Measurements from ENCODE around the gene PPARD. TPM values are rescaled to one million over a fixed set of nuclear protein-coding genes. Genes with fewer than 3 reads are reported as not detected.

The PPARD gene
- total RNA-seq, 1 experiment from 2014 or later = 38.4 TPM

GRCh38 chr6:35321091-35321490, 21.3 kb upstream of the PPARD start:
- ChIA-PET POLR2A (no interaction called here), CTCF (no interaction called here), RAD21 (ENCODE audit: low non-redundant PET in 1 of 2, low total read pairs in 2 of 2, uncharacterized antibody in 2 of 2, unreplicated experiment in 2 of 2) (no interaction called here)
- DNase-seq (ENCODE audit: low read depth, low spot score) = no peak
- Histone ChIP-seq H3K27ac (ENCODE audit: low read depth, low read length) (no peak overlapping the region), H2AFZ (ENCODE audit: low read depth, low read length, poor library complexity, severe bottlenecking) (no peak overlapping the region), H3K27me3 (ENCODE audit: insufficient read depth, low read length) (no peaks in the 10 kb centered on the region), H3K79me2 (ENCODE audit: insufficient read depth, low read length) (no peaks in the 10 kb centered on the region), H3K9me2 (ENCODE audit: insufficient read depth) (no peaks in the 10 kb centered on the region), H3K4me3 (replicated peaks in 1 of 2; ENCODE audit: low read depth in 1 of 2, low read length in 2 of 2) (no peak overlapping the region), H4K20me1 (ENCODE audit: insufficient read depth) (no peaks in the 10 kb centered on the region), H3K36me3 (ENCODE audit: control insufficient read depth in 1 of 2, insufficient read depth in 2 of 2, low read length in 2 of 2) (peaks cover 10 to 11% of the 10 kb centered on the region in 2 experiments; a peak in 2 of 4 replicates), H3K9ac (ENCODE audit: low read length) (no peak overlapping the region), H3K4me1 (ENCODE audit: control insufficient read depth in 1 of 2, insufficient read depth in 2 of 2, low read length in 2 of 2) (no peaks in the 10 kb centered on the region), H3K4me2 (ENCODE audit: low read length) (no peak overlapping the region), H3K9me3 (ENCODE audit: control insufficient read depth in 1 of 2, insufficient read depth in 1 of 2, low read depth in 1 of 2, low read length in 2 of 2) (no peaks in the 10 kb centered on the region)
- BruUV-seq (replicated peaks) = TSS peak; percentile 62
- intact Hi-C loops (cut with micrococcal nuclease) = no loop called here
- ATAC-seq = no peak
- TF ChIP-seq SIN3A (IDR thresholded peaks at IDR 0.05; ENCODE audit: low read depth) (no peak), FOSL1 (IDR thresholded peaks at IDR 0.05; ENCODE audit: low read depth) (no peak), SRF (IDR thresholded peaks at IDR 0.05; ENCODE audit: low read depth) (no peak), ZFX (IDR thresholded peaks at IDR 0.05) (no peak)

DNA sequence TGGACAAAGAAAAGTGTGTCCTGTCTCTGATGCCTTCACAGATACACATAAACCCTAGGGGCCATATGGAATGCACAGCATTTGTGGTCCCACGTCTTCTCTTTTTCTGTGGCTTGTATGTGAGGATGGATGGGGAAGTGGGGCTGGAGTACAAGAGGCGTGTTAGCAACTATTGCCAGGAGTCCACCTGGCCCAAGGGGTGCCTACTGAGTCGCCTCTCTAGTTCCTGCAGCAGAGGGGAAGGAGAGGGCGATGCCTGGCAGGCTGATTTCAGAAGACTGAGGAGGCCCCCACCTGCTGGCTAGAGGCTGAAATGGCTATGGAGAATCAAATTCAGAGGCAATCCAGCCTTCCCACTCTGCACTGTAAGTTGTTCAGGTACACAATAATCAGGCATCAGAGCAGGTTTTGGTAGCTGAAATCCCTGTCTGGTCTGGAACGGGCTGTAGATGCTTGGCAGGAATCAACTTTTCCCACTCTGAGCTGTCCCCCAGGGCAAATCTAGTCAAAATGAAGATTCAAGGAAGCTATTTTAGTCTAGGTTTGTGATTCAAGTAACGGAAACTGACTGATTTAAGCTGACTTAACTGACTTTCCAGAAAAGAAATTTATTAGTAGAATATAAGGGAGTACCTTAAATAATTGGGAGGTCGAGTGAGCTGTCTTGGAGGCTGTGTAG, 14.9 kb upstream of the PPARD start:
- ChIA-PET RAD21 (ENCODE audit: low non-redundant PET in 1 of 2, low total read pairs in 2 of 2, uncharacterized antibody in 2 of 2, unreplicated experiment in 2 of 2) (interaction anchor here in 1 of 2 experiments (1.3 kb wide), 1 partner anchor 122 kb away, joined by 4 read pairs; no protein-coding TSS in a partner anchor), CTCF (interaction anchor here (0.8 to 1.7 kb wide), 4 partner anchors 14 to 122 kb away, joined by 3 to 7 read pairs (median 4); partner anchors contain the start of gene DEF6), POLR2A (interaction anchor here (0.7 kb wide), 1 partner anchor 961 kb away, joined by 3 read pairs; no protein-coding TSS in a partner anchor)
- Histone ChIP-seq H2AFZ (ENCODE audit: low read depth, low read length, poor library complexity, severe bottlenecking) (no peak overlapping the region), H3K79me2 (ENCODE audit: insufficient read depth, low read length) (no peaks in the 10 kb centered on the region), H3K4me1 (ENCODE audit: control insufficient read depth in 1 of 2, insufficient read depth in 2 of 2, low read length in 2 of 2) (peaks cover 4 to 20% of the 10 kb centered on the region in 2 experiments; a peak in 3 of 4 replicates), H3K9me2 (ENCODE audit: insufficient read depth) (no peaks in the 10 kb centered on the region), H3K9me3 (ENCODE audit: control insufficient read depth in 1 of 2, insufficient read depth in 1 of 2, low read depth in 1 of 2, low read length in 2 of 2) (no peaks in the 10 kb centered on the region), H3K4me3 (replicated peaks in 1 of 2; ENCODE audit: low read depth in 1 of 2, low read length in 2 of 2) (no peak overlapping the region), H3K27me3 (ENCODE audit: insufficient read depth, low read length) (no peaks in the 10 kb centered on the region), H3K4me2 (ENCODE audit: low read length) (no peak overlapping the region), H3K27ac (ENCODE audit: low read depth, low read length) (no peak overlapping the region), H4K20me1 (ENCODE audit: insufficient read depth) (no peaks in the 10 kb centered on the region), H3K36me3 (ENCODE audit: control insufficient read depth in 1 of 2, insufficient read depth in 2 of 2, low read length in 2 of 2) (no peaks in the 10 kb centered on the region), H3K9ac (ENCODE audit: low read length) (no peak overlapping the region)
- ATAC-seq = peak; percentile 87
- intact Hi-C loops (cut with micrococcal nuclease) = no loop called here
- BruUV-seq (replicated peaks) = no TSS peak
- peak; percentile 32 for DNase-seq (ENCODE audit: low read depth, low spot score)
- TF ChIP-seq POLR2A (IDR thresholded peaks at IDR 0.05; ENCODE audit: borderline replicate concordance, extremely low read depth, insufficient read depth, insufficient read length) (no peak), SP1 (IDR thresholded peaks at IDR 0.05; ENCODE audit: low read depth) (no peak), EGR1 (IDR thresholded peaks at IDR 0.05; ENCODE audit: low read depth) (no peak), RAD21 (IDR thresholded peaks at IDR 0.05; ENCODE audit: low read depth) (peak; percentile 59), FOSL1 (IDR thresholded peaks at IDR 0.05; ENCODE audit: low read depth) (no peak)
- TF ChIP-seq, protein P1, sequence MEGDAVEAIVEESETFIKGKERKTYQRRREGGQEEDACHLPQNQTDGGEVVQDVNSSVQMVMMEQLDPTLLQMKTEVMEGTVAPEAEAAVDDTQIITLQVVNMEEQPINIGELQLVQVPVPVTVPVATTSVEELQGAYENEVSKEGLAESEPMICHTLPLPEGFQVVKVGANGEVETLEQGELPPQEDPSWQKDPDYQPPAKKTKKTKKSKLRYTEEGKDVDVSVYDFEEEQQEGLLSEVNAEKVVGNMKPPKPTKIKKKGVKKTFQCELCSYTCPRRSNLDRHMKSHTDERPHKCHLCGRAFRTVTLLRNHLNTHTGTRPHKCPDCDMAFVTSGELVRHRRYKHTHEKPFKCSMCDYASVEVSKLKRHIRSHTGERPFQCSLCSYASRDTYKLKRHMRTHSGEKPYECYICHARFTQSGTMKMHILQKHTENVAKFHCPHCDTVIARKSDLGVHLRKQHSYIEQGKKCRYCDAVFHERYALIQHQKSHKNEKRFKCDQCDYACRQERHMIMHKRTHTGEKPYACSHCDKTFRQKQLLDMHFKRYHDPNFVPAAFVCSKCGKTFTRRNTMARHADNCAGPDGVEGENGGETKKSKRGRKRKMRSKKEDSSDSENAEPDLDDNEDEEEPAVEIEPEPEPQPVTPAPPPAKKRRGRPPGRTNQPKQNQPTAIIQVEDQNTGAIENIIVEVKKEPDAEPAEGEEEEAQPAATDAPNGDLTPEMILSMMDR (IDR thresholded peaks at IDR 0.05 in 2 of 3, conservative IDR thresholded peaks at IDR 0.05 in 1 of 3; ENCODE audit: borderline replicate concordance in 1 of 3, insufficient read depth in 1 of 3, low read depth in 2 of 3, low read length in 2 of 3) = peak; percentile 50 to 67 (median 59)
